Stomach (tissue), 4 donors: ENCODE measurements around the gene NOD2.

Source experiments
- EP300 ChIP-seq: sonication (generic); formaldehyde crosslinking; IDR thresholded peaks from one replicate; pipeline ENCODE4 v1.6.1; 2017; ENCODE audit warnings: antibody characterized with exemption
- POLR2A ChIP-seq, 4 donors: fragments of 450-650 bp; IDR thresholded peaks; one replicate each; pipeline ENCODE4 v1.6.1; 2016; ENCODE audit warnings: antibody characterized with exemption in 4 of 4, control low read depth in 2 of 4, mild to moderate bottlenecking in 1 of 4, moderate library complexity in 1 of 4
- POLR2AphosphoS5 ChIP-seq, 3 donors: sonication (generic); formaldehyde crosslinking; IDR thresholded peaks; one replicate each; pipeline ENCODE4 v1.6.1; 2016; ENCODE audit warnings: antibody characterized with exemption in 3 of 3
- TF ChIP-seq, protein P1 (sequence below), 7 experiments: fragments of 450-650 bp in 4 of 7; fragments of 200-600 bp in 3 of 7; sonication (generic) in 3 of 7; IDR thresholded peaks; one replicate each; pipeline ENCODE4 v1.5.1; 2016 to 2019; ENCODE audit warnings: antibody characterized with exemption in 7 of 7, control low read depth in 2 of 7, mild to moderate bottlenecking in 1 of 7

DNA sequence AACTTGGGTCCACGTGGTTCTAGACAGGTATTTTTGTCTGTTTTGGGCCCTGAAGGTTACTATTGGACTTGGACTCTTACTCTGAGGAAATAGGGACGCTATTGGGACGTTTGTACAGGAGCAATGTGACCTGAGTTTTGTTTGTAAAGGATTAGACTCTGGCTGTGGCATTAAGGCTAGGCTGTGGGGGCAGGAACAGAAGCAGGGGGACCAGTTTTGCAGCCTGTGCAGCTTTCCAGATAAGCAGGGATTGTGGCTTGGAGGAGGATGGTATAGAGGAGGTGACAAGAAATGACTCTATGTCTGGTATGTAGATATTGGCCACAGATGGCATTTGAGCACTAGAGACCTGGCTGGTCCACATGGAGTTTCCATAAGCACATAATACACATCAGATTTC, 12.8 kb downstream of the NOD2 start:
- no peak for TF ChIP-seq EP300
- no peak for TF ChIP-seq POLR2A (IDR thresholded peaks at IDR 0.05)
- TF ChIP-seq POLR2AphosphoS5 (IDR thresholded peaks at IDR 0.05) = no peak
- TF ChIP-seq, protein P1, sequence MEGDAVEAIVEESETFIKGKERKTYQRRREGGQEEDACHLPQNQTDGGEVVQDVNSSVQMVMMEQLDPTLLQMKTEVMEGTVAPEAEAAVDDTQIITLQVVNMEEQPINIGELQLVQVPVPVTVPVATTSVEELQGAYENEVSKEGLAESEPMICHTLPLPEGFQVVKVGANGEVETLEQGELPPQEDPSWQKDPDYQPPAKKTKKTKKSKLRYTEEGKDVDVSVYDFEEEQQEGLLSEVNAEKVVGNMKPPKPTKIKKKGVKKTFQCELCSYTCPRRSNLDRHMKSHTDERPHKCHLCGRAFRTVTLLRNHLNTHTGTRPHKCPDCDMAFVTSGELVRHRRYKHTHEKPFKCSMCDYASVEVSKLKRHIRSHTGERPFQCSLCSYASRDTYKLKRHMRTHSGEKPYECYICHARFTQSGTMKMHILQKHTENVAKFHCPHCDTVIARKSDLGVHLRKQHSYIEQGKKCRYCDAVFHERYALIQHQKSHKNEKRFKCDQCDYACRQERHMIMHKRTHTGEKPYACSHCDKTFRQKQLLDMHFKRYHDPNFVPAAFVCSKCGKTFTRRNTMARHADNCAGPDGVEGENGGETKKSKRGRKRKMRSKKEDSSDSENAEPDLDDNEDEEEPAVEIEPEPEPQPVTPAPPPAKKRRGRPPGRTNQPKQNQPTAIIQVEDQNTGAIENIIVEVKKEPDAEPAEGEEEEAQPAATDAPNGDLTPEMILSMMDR (IDR thresholded peaks at IDR 0.05) = no peak
